Measurements from ENCODE around the gene XRCC5. TPM values are rescaled to one million over a fixed set of nuclear protein-coding genes. Genes with fewer than 3 reads are reported as not detected.

The XRCC5 gene
- polyA plus RNA-seq, 1 donor (not counting 4 experiments of a cell fraction or from before 2014, with no cell fraction given), result 521 TPM

- H3K9me3 ChIP-seq (ENCODE audit: control insufficient read depth, low read depth, low read length), result no peaks in the 10 kb centered on the region
- H2AFZ ChIP-seq (ENCODE audit: control insufficient read depth, low read length), result no peak overlapping the region
- no peak for TF ChIP-seq CTCF (optimal IDR thresholded peaks at IDR 0.05 in 1 of 3, IDR thresholded peaks at IDR 0.05 in 1 of 3, conservative IDR thresholded peaks at IDR 0.05 in 1 of 3; ENCODE audit: extremely low read depth in 1 of 3, insufficient read depth in 2 of 3, low read length in 3 of 3)
- TF ChIP-seq EZH2 (IDR thresholded peaks at IDR 0.05; ENCODE audit: low read length), result no peak
- H3K4me2 ChIP-seq (ENCODE audit: control insufficient read depth, extremely low read depth, insufficient read depth, low read depth, low read length), result no peak overlapping the region
- no peak overlapping the region for H3K27ac ChIP-seq (ENCODE audit: control insufficient read depth, insufficient read depth, low read length)
- peaks cover 63% of the 10 kb centered on the region for H3K79me2 ChIP-seq (ENCODE audit: control insufficient read depth, insufficient read depth, low read length)
- peaks cover 15 to 18% of the 10 kb centered on the region in 2 experiments for H3K36me3 ChIP-seq (ENCODE audit: control insufficient read depth in 2 of 2, extremely low read depth in 1 of 2, insufficient read depth in 2 of 2, low read length in 2 of 2)
- H3K27me3 ChIP-seq (ENCODE audit: control insufficient read depth, extremely low read depth, insufficient read depth, low read length), result no peaks in the 10 kb centered on the region
- FAIRE-seq (no peak), DNase-seq (ENCODE audit: low read depth, low spot score) (no peak)
- H3K4me1 ChIP-seq (ENCODE audit: control insufficient read depth, extremely low read depth, insufficient read depth, low read length), result peaks cover 5% of the 10 kb centered on the region
- H4K20me1 ChIP-seq (ENCODE audit: control insufficient read depth, extremely low read depth, insufficient read depth, low read length), result no peaks in the 10 kb centered on the region
- dilution Hi-C loops (cut with MboI; ENCODE audit: extremely low pct_ligation_motif_present, low sequenced_read_pairs), result no loop called here
- H3K9ac ChIP-seq (ENCODE audit: control insufficient read depth, extremely low read depth, insufficient read depth, low read length), result no peak overlapping the region
- no peaks in the 10 kb centered on the region for H3K9me1 ChIP-seq (ENCODE audit: control insufficient read depth, extremely low read depth, insufficient read depth, low read length)
- H3K4me3 ChIP-seq (ENCODE audit: control insufficient read depth in 2 of 3, extremely low read depth in 1 of 3, insufficient read depth in 2 of 3, low read depth in 1 of 3, low read length in 3 of 3), result no peak overlapping the region
Measured at GRCh38 chr2:216181953-216182461, 72.9 kb downstream of the XRCC5 start.

GRCh38 chr2:216183462-216183861, 74.3 kb downstream of the XRCC5 start:
- Histone ChIP-seq H3K4me3 (ENCODE audit: control insufficient read depth in 2 of 3, extremely low read depth in 1 of 3, insufficient read depth in 2 of 3, low read depth in 1 of 3, low read length in 3 of 3) (no peak overlapping the region), H3K4me1 (ENCODE audit: control insufficient read depth, extremely low read depth, insufficient read depth, low read length) (peaks cover 12% of the 10 kb centered on the region), H3K27ac (ENCODE audit: control insufficient read depth, insufficient read depth, low read length) (no peak overlapping the region), H2AFZ (ENCODE audit: control insufficient read depth, low read length) (no peak overlapping the region), H3K4me2 (ENCODE audit: control insufficient read depth, extremely low read depth, insufficient read depth, low read depth, low read length) (no peak overlapping the region), H4K20me1 (ENCODE audit: control insufficient read depth, extremely low read depth, insufficient read depth, low read length) (no peaks in the 10 kb centered on the region), H3K9ac (ENCODE audit: control insufficient read depth, extremely low read depth, insufficient read depth, low read length) (no peak overlapping the region), H3K36me3 (ENCODE audit: control insufficient read depth in 2 of 2, extremely low read depth in 1 of 2, insufficient read depth in 2 of 2, low read length in 2 of 2) (peaks cover 15 to 18% of the 10 kb centered on the region in 2 experiments), H3K79me2 (ENCODE audit: control insufficient read depth, insufficient read depth, low read length) (peaks cover 66% of the 10 kb centered on the region), H3K9me3 (ENCODE audit: control insufficient read depth, low read depth, low read length) (no peaks in the 10 kb centered on the region), H3K9me1 (ENCODE audit: control insufficient read depth, extremely low read depth, insufficient read depth, low read length) (peaks cover 2% of the 10 kb centered on the region), H3K27me3 (ENCODE audit: control insufficient read depth, extremely low read depth, insufficient read depth, low read length) (no peaks in the 10 kb centered on the region)
- FAIRE-seq (no peak), DNase-seq (ENCODE audit: low read depth, low spot score) (no peak)
- dilution Hi-C loops (cut with MboI; ENCODE audit: extremely low pct_ligation_motif_present, low sequenced_read_pairs), result no loop called here
- TF ChIP-seq CTCF (optimal IDR thresholded peaks at IDR 0.05 in 1 of 3, IDR thresholded peaks at IDR 0.05 in 1 of 3, conservative IDR thresholded peaks at IDR 0.05 in 1 of 3; ENCODE audit: extremely low read depth in 1 of 3, insufficient read depth in 2 of 3, low read length in 3 of 3) (no peak), EZH2 (IDR thresholded peaks at IDR 0.05; ENCODE audit: low read length) (no peak)
